GM19372 (cell line): Measurements from ENCODE around the gene SELENOS.

Source experiments
- ATAC-seq: cut with Tn5 transposase; IDR thresholded peaks from one replicate; pipeline ENCODE4 v1.9.1; 2021; ENCODE audit warnings: mild to moderate bottlenecking, low read depth, moderate library complexity; ENCODE audit not compliant: unreplicated experiment

Gene SELENOS

GRCh38 chr15:101228313-101228712 lies 49.0 kb downstream of the SELENOS start:
- ATAC-seq: no peak

- ATAC-seq: no peak
Observed at GRCh38 chr15:101225658-101226057, 51.6 kb downstream of the SELENOS start.
